PC-3 (cell line): ENCODE measurements around the gene OR52A1.

Experiments used
- CTCF ChIP-seq: fragments of 300-600 bp; sonication (generic); conservative IDR thresholded peaks from 2 replicates; pipeline ENCODE4 v1.5.1; 2017; ENCODE audit warnings: antibody characterized with exemption, low read depth, mild to moderate bottlenecking, low read length
- EZH2 ChIP-seq: fragments of 300-600 bp; sonication (generic); IDR thresholded peaks from one replicate; pipeline ENCODE4 v1.6.1; 2017; ENCODE audit warnings: antibody characterized with exemption, mild to moderate bottlenecking, low read length; ENCODE audit not compliant: unreplicated experiment

GRCh38 chr11:5102246-5102645 is 52.3 kb downstream of the OR52A1 start:
- TF ChIP-seq EZH2 (no peak), CTCF (no peak)
